K562 (cell line): Measurements from ENCODE around the gene ERCC1. TPM values are rescaled to one million over a fixed set of nuclear protein-coding genes. Genes with fewer than 3 reads are reported as not detected.

Source experiments
- ARID3A ChIP-seq: IDR thresholded peaks from 2 replicates; pipeline ENCODE4 v1.6.1; 2012; ENCODE audit warnings: low read depth, low read length, improper control_type of control experiment, borderline replicate concordance
- CC2D1A ChIP-seq: fragments of 450-650 bp; IDR thresholded peaks from 2 replicates; pipeline ENCODE4 v1.6.1; 2017; ENCODE audit warnings: mild to moderate bottlenecking
- CEBPG ChIP-seq, 3 experiments: fragments of 200-800 bp in 1 of 3; sonication (Bioruptor generic) in 1 of 3; sonication (generic) in 1 of 3; formaldehyde crosslinking in 1 of 3; IDR thresholded peaks in 2 of 3; conservative IDR thresholded peaks in 1 of 3; 2 replicates each; pipeline versions ENCODE4 v1.6.1 to v1.8.0; 2016 to 2022; ENCODE audit warnings: missing compliant biosample characterization in 2 of 3, missing genetic modification characterization in 2 of 3, mild to moderate bottlenecking in 1 of 3, missing genetic modification reagents in 1 of 3
- CXXC5 ChIP-seq: fragments of 250-450 bp; sonication (Bioruptor Pico); IDR thresholded peaks from 2 replicates; pipeline ENCODE4 v1.8.0; 2022; ENCODE audit warnings: inconsistent platforms, mild to moderate bottlenecking, moderate library complexity
- DNMT1 ChIP-seq: fragments of 450-650 bp; IDR thresholded peaks from 2 replicates; pipeline ENCODE4 v1.6.1; 2016; ENCODE audit warnings: antibody characterized with exemption, mild to moderate bottlenecking
- GATAD2A ChIP-seq: fragments of 450-650 bp; IDR thresholded peaks from 2 replicates; pipeline ENCODE4 v1.6.1; 2017
- HDAC1 ChIP-seq, 2 experiments: fragments of 450-650 bp; IDR thresholded peaks; 2 replicates each; pipeline ENCODE4 v1.6.1; 2016 to 2017; ENCODE audit warnings: inconsistent platforms in 1 of 2, mild to moderate bottlenecking in 1 of 2, moderate library complexity in 1 of 2
- HSF4 ChIP-seq: fragments of 250-450 bp; sonication (Bioruptor Pico); IDR thresholded peaks from 2 replicates; pipeline ENCODE4 v2.1.2; 2022; ENCODE audit warnings: mild to moderate bottlenecking, moderate library complexity, borderline replicate concordance
- KDM5B ChIP-seq: fragments of 200-600 bp; sonication (generic); IDR thresholded peaks from 2 replicates; pipeline ENCODE4 v1.6.1; 2012; ENCODE audit warnings: low read depth, mild to moderate bottlenecking, moderate library complexity, low read length, control low read depth, inconsistent platforms; ENCODE audit not compliant: insufficient replicate concordance
- MXD1 ChIP-seq: fragments of 250-450 bp; sonication (Bioruptor Pico); IDR thresholded peaks from 2 replicates; pipeline ENCODE4 v1.8.0; 2021; ENCODE audit warnings: borderline replicate concordance, mild to moderate bottlenecking, moderate library complexity; ENCODE audit not compliant: poor library complexity, severe bottlenecking
- NFIC ChIP-seq: fragments of 450-650 bp; IDR thresholded peaks from 2 replicates; pipeline ENCODE4 v1.6.1; 2017; ENCODE audit warnings: mild to moderate bottlenecking, inconsistent platforms
- PHF8 ChIP-seq: fragments of 200-600 bp; sonication (generic); IDR thresholded peaks from 2 replicates; pipeline ENCODE4 v1.6.1; 2012; ENCODE audit warnings: mixed run types, mild to moderate bottlenecking, inconsistent platforms, low read length, moderate library complexity, borderline replicate concordance
- RFX5 ChIP-seq: IDR thresholded peaks from 2 replicates; pipeline ENCODE4 v1.6.1; 2011; ENCODE audit warnings: low read depth, mild to moderate bottlenecking, improper control_type of control experiment, low read length
- SP2 ChIP-seq: IDR thresholded peaks from 2 replicates; pipeline ENCODE4 v1.6.1; 2011; ENCODE audit warnings: mild to moderate bottlenecking, low read depth, low read length, moderate library complexity; ENCODE audit not compliant: poor library complexity, severe bottlenecking; ENCODE audit errors: extremely low read depth
- TFAP4 ChIP-seq: sonication (generic); formaldehyde crosslinking; IDR thresholded peaks from 2 replicates; pipeline ENCODE4 v1.8.0; 2022; ENCODE audit warnings: missing genetic modification reagents, mild to moderate bottlenecking, moderate library complexity, borderline replicate concordance
- TOE1 ChIP-seq, 2 experiments: fragments of 450-650 bp in 1 of 2; sonication (generic) in 1 of 2; formaldehyde crosslinking in 1 of 2; IDR thresholded peaks; 2 replicates each; pipeline versions ENCODE4 v1.7.1 to v1.8.0; 2016 to 2022; ENCODE audit warnings: borderline replicate concordance in 2 of 2, mild to moderate bottlenecking in 2 of 2, antibody characterized with exemption in 1 of 2, inconsistent platforms in 1 of 2, low read depth in 1 of 2, missing genetic modification reagents in 1 of 2, moderate library complexity in 1 of 2
- USF2 ChIP-seq: sonication (generic); formaldehyde crosslinking; IDR thresholded peaks from 2 replicates; pipeline ENCODE4 v1.5.0; 2020; ENCODE audit warnings: missing genetic modification reagents
- YBX1 ChIP-seq: fragments of 450-650 bp; IDR thresholded peaks from 2 replicates; pipeline ENCODE4 v1.7.1; 2016; ENCODE audit warnings: mild to moderate bottlenecking
- ZNF263 ChIP-seq: sonication (generic); formaldehyde crosslinking; IDR thresholded peaks from 2 replicates; pipeline ENCODE4 v1.8.0; 2022; ENCODE audit warnings: mild to moderate bottlenecking, missing genetic modification reagents, borderline replicate concordance
- ZNF445 ChIP-seq: fragments of 250-450 bp; sonication (Bioruptor Pico); IDR thresholded peaks from 2 replicates; pipeline ENCODE4 v1.4.0; 2020; ENCODE audit warnings: low read depth, mild to moderate bottlenecking, moderate library complexity
- ZNF655 ChIP-seq: fragments of 250-450 bp; sonication (Bioruptor Pico); IDR thresholded peaks from 2 replicates; pipeline ENCODE4 v1.5.0; 2021
- polyA plus RNA-seq, 8 experiments: library from polyadenylated mRNA; depleted of rRNA in 4 of 8; stranded (reverse) in 5 of 8; unstranded in 3 of 8; fragments of >200 nt; fragmentation: Nextera tagmentation in 2 of 8; fragmentation: Illumina TruSeq in 1 of 8; extraction: Ambion mirVana in 2 of 8; extraction: Trizol in 1 of 8; gene quantifications; 2 replicates each; pipeline versions ENCODE4 v1.2.1 to v1.2.3, GENCODE V29; 2011 to 2014; ENCODE audit warnings: inconsistent platforms in 1 of 8, missing spikeins in 1 of 8
- total RNA-seq, 7 experiments: library from RNA; depleted of rRNA in 6 of 7; stranded (reverse); fragments of >200 nt in 6 of 7; fragmentation: Illumina TruSeq in 2 of 7; extraction: Trizol in 2 of 7; gene quantifications; 2 replicates each; pipeline versions ENCODE4 v1.2.1 to v1.2.3, GENCODE V29; 2011 to 2021; ENCODE audit warnings: low replicate concordance in 1 of 7

Gene ERCC1
- total and polyA plus RNA-seq, 9 of the 15 experiments (the other 6 are each of a cell fraction or from before 2014, with no cell fraction given), result 9.3 to 92.6 (median 60.0) TPM

- TF ChIP-seq TOE1 (IDR thresholded peaks at IDR 0.05; ENCODE audit: borderline replicate concordance) (no peak), TOE1 (CRISPR knock-in tag; IDR thresholded peaks at IDR 0.05; ENCODE audit: borderline replicate concordance, low read depth) (no peak), CC2D1A (peak; percentile 92; the same call in 1 of the 2 replicates), TFAP4 (CRISPR knock-in tag) (peak; percentile 94), NFIC (peak; percentile 74), YBX1 (no peak), ZNF445 (CRISPR knock-in tag) (no peak), RFX5 (no peak), KDM5B (peak; percentile 65), HDAC1 (IDR thresholded peaks at IDR 0.05) (peak in 1 of 2 experiments; percentile 91; a peak in 2 of 4 replicates), ARID3A (peak; percentile 31; the same call in 1 of the 2 replicates), DNMT1 (no peak), USF2 (CRISPR knock-in tag) (no peak), ZNF655 (CRISPR knock-in tag) (no peak), MXD1 (peak; percentile 65), CEBPG (CRISPR knock-in tag; IDR thresholded peaks at IDR 0.05) (no peak), CEBPG (tag; conservative IDR thresholded peaks at IDR 0.05 in 1 of 2, IDR thresholded peaks at IDR 0.05 in 1 of 2) (no peak), HSF4 (CRISPR knock-in tag) (no peak), ZNF263 (CRISPR knock-in tag) (no peak; the same call in 1 of the 2 replicates), SP2 (peak; percentile 98), PHF8 (peak; percentile 94), CXXC5 (CRISPR knock-in tag) (peak; percentile 89), GATAD2A (no peak)
Observed at GRCh38 chr19:45423589-45424190, at the start of gene ERCC1 (continued).
